T-cell (primary cell): Measurements from ENCODE around the gene ISL2. TPM values are rescaled to one million over a fixed set of nuclear protein-coding genes. Genes with fewer than 3 reads are reported as not detected.
A peak's percentile ranks its signal among the peaks of the same experiment; 100 is the strongest.
"Not testable (repeated sequence)": the region's sequence is repeated elsewhere in the genome, so short reads cannot be mapped to it uniquely, and the experiment has no call there.

Experiments
- ATAC-seq, 4 experiments: fragments of 200-7000 bp in 3 of 4; fragments of 150-1000 bp in 1 of 4; cut with Tn5 transposase; replicated peaks in 1 of 4; 1 replicate in 3 of 4; 2 replicates in 1 of 4; pipeline ENCODE4 v1.10.0; 2021; ENCODE audit warnings: moderate library complexity in 3 of 4, mild to moderate bottlenecking in 2 of 4, moderate number of reproducible peaks in 1 of 4
- CTCF ChIA-PET, 2 donors: fragments of 300-600 bp; sonication (Branson Sonifier 250); formaldehyde crosslinking; loops; one replicate each; lab custom pipeline; 2022; ENCODE audit warnings: antibody characterized with exemption in 2 of 2; lab: Charles Lee
- POLR2A ChIA-PET, 2 donors: fragments of 300-600 bp; sonication (Branson Sonifier 250); formaldehyde crosslinking; loops; one replicate each; lab custom pipeline; 2022; ENCODE audit warnings: antibody characterized with exemption in 2 of 2; lab: Charles Lee
- DNase-seq, 35 experiments: peaks; one replicate each; pipeline versions ENCODE4 v3.0.0 to v3.0.0-alpha.2; 2013 to 2023
- H3K27ac ChIP-seq: one replicate; pipeline ENCODE4 v1.5.1; 2013; ENCODE audit warnings: low read length
- H3K27me3 ChIP-seq, 2 experiments: replicated peaks in 1 of 2; 1 replicate in 1 of 2; 2 replicates in 1 of 2; pipeline versions ENCODE4 v1.6.1 to v1.7.0; 2013; ENCODE audit warnings: low read length in 1 of 2, mixed read lengths in 1 of 2; ENCODE audit not compliant: control insufficient read depth in 2 of 2, insufficient read depth in 2 of 2; ENCODE audit errors: extremely low read depth in 1 of 2
- H3K36me3 ChIP-seq, 2 donors: 1 replicate in 1 of 2; 2 replicates in 1 of 2; pipeline versions ENCODE4 v1.6.1 to v1.7.0; 2013; ENCODE audit warnings: low read length in 1 of 2; ENCODE audit not compliant: control insufficient read depth in 2 of 2, insufficient read depth in 1 of 2; ENCODE audit errors: extremely low read depth in 1 of 2
- H3K4me1 ChIP-seq, 2 experiments: 1 replicate in 1 of 2; 2 replicates in 1 of 2; pipeline versions ENCODE4 v1.6.1 to v1.7.0; 2013; ENCODE audit warnings: low read length in 2 of 2, mixed read lengths in 1 of 2; ENCODE audit not compliant: insufficient read depth in 2 of 2, control insufficient read depth in 1 of 2; ENCODE audit errors: extremely low read depth in 1 of 2
- H3K4me3 ChIP-seq, 2 donors: 1 replicate in 1 of 2; 2 replicates in 1 of 2; pipeline versions ENCODE4 v1.5.1 to v1.7.0; 2013; ENCODE audit warnings: mild to moderate bottlenecking in 2 of 2, low read length in 1 of 2, moderate library complexity in 1 of 2; ENCODE audit not compliant: control insufficient read depth in 1 of 2; ENCODE audit errors: extremely low read depth in 1 of 2
- H3K9me3 ChIP-seq: 2 replicates; pipeline ENCODE4 v1.7.0; 2013
- H3K27ac Mint-ChIP-seq, 2 donors: one replicate each; pipeline ENCODE4 v1.8.0; 2020 to 2021; ENCODE audit warnings: mild to moderate bottlenecking in 2 of 2, mixed read lengths in 2 of 2
- H3K27me3 Mint-ChIP-seq, 2 donors: one replicate each; pipeline ENCODE4 v1.8.0; 2021 to 2022; ENCODE audit warnings: mixed read lengths in 2 of 2
- H3K36me3 Mint-ChIP-seq: one replicate; pipeline ENCODE4 v1.8.0; 2021; ENCODE audit warnings: mixed read lengths
- H3K4me1 Mint-ChIP-seq, 3 donors: one replicate each; pipeline ENCODE4 v1.8.0; 2020 to 2022; ENCODE audit warnings: mixed read lengths in 3 of 3, mild to moderate bottlenecking in 1 of 3
- H3K4me3 Mint-ChIP-seq, 3 donors: one replicate each; pipeline ENCODE4 v1.8.0; 2020 to 2022; ENCODE audit warnings: mild to moderate bottlenecking in 3 of 3, mixed read lengths in 3 of 3, moderate library complexity in 3 of 3
- H3K9me3 Mint-ChIP-seq, 3 donors: one replicate each; pipeline ENCODE4 v1.8.0; 2020 to 2022; ENCODE audit warnings: mixed read lengths in 3 of 3
- WGBS: methylation state at CpG from one replicate; pipeline ENCODE4 v1.1.5; 2013; ENCODE audit warnings: missing lambda C conversion rate; ENCODE audit not compliant: insufficient coverage; 5-methylcytosine and 5-hydroxymethylcytosine counted together
- total RNA-seq, 35 experiments: library from RNA in 6 of 35; stranded (reverse) in 6 of 35; fragments of 120-200 nt in 1 of 35; gene quantifications; one replicate each; pipeline versions ENCODE4 v1.2.1 to v1.2.4 and lab custom pipeline; 2013 to 2026

Gene ISL2
- under 1 TPM in 3 of 5 donors, not detected in 2; 0.23 to 0.44 (median 0.26) TPM for total RNA-seq
- not detected for total RNA-seq (2013)
- 0 to 0.49 (median 0.07) reads per million in 29 experiments for total RNA-seq (lab: John Stamatoyannopoulos, UW)

GRCh38 chr15:76336254-76337058, at the start of gene ISL2:
TSS of gene ISL2 (plus strand) at chr15:76336773. CDS start at chr15:76336884, 111 bp downstream.
- Mint-ChIP-seq H3K36me3 (no peaks in the 10 kb centered on the region), H3K4me1 (peaks cover 49 to 56% (median 52%) of the 10 kb centered on the region in 3 donors), H3K27me3 (peaks cover 63 to 83% of the 10 kb centered on the region in 2 donors), H3K4me3 (peak within 1 kb of the TSS; percentile 62 to 70 (median 67)), H3K27ac (peak within 1 kb of the TSS in 1 of 2 donors; percentile 83), H3K9me3 (no peaks in the 10 kb centered on the region)
- no peak within 1 kb of the TSS for H3K27ac ChIP-seq
- ChIA-PET POLR2A (interaction anchor here (0.6 kb wide), 2 partner anchors 70 to 1984 kb away, joined by 4 to 8 read pairs; no protein-coding TSS in a partner anchor), CTCF (interaction anchor here in 1 of 2 donors (0.6 kb wide), 1 partner anchor 45 kb away, joined by 3 read pairs; no protein-coding TSS in a partner anchor)
- peaks cover 37 to 65% of the 10 kb centered on the region in 2 experiments for H3K4me1 ChIP-seq
- no peaks in the 10 kb centered on the region for H3K36me3 ChIP-seq
- WGBS: 5% methylated on average over 18 of the region's 40 CpGs
- ATAC-seq (no peak), DNase-seq (peak in 5 of 35 experiments; percentile 21 to 69 (median 38))
- H3K27me3 ChIP-seq: peaks cover 24 to 90% of the 10 kb centered on the region in 2 experiments
- H3K4me3 ChIP-seq: peak within 1 kb of the TSS; percentile 41 to 71
- no peaks in the 10 kb centered on the region for H3K9me3 ChIP-seq

GRCh38 chr15:76289582-76289981, 47.0 kb upstream of the ISL2 start:
- no peak overlapping the region for H3K4me3 ChIP-seq
- H3K27ac ChIP-seq: no peak overlapping the region
- 100% methylated on average over 2 of the region's 3 CpGs for WGBS
- no peaks in the 10 kb centered on the region for H3K9me3 ChIP-seq
- no peaks in the 10 kb centered on the region for H3K27me3 Mint-ChIP-seq
- peaks cover 0 to 5% of the 10 kb centered on the region in 2 experiments for H3K4me1 ChIP-seq
- no peak for ATAC-seq
- H3K27ac Mint-ChIP-seq: peak overlapping the region in 1 of 2 donors; percentile 69
- ChIA-PET CTCF (no interaction called here), POLR2A (no interaction called here)
- H3K4me1 Mint-ChIP-seq: peaks cover 28 to 39% (median 30%) of the 10 kb centered on the region in 3 donors
- peaks cover 0 to 7% of the 10 kb centered on the region in 2 donors for H3K36me3 ChIP-seq
- no peak overlapping the region for H3K4me3 Mint-ChIP-seq
- no peaks in the 10 kb centered on the region for H3K9me3 Mint-ChIP-seq
- peaks cover 19% of the 10 kb centered on the region for H3K36me3 Mint-ChIP-seq
- no peaks in the 10 kb centered on the region for H3K27me3 ChIP-seq
- no peak for DNase-seq

GRCh38 chr15:76293361-76293760, 43.2 kb upstream of the ISL2 start:
- no CpG with 5 or more reads among the region's 1 CpG for WGBS
- H3K27ac ChIP-seq: no peak overlapping the region
- no peaks in the 10 kb centered on the region for H3K9me3 ChIP-seq
- H3K4me3 ChIP-seq: no peak overlapping the region
- H3K4me1 Mint-ChIP-seq: peaks cover 24 to 35% (median 28%) of the 10 kb centered on the region in 3 donors
- peak overlapping the region; percentile 15 to 26 for H3K27ac Mint-ChIP-seq
- peaks cover 0 to 2% of the 10 kb centered on the region in 2 experiments for H3K4me1 ChIP-seq
- H3K4me3 Mint-ChIP-seq: no peak overlapping the region
- H3K27me3 Mint-ChIP-seq: no peaks in the 10 kb centered on the region
- no peaks in the 10 kb centered on the region for H3K9me3 Mint-ChIP-seq
- POLR2A ChIA-PET: no interaction called here
- no peak for DNase-seq
- peaks cover 16% of the 10 kb centered on the region for H3K36me3 Mint-ChIP-seq
- no peaks in the 10 kb centered on the region for H3K27me3 ChIP-seq
- no peak for ATAC-seq
- H3K36me3 ChIP-seq: peaks cover 0 to 4% of the 10 kb centered on the region in 2 donors
- CTCF ChIA-PET: interaction anchor here (0.6 to 1.3 kb wide), 2 partner anchors 12 to 1609 kb away, joined by 3 to 4 read pairs; no protein-coding TSS in a partner anchor

DNA sequence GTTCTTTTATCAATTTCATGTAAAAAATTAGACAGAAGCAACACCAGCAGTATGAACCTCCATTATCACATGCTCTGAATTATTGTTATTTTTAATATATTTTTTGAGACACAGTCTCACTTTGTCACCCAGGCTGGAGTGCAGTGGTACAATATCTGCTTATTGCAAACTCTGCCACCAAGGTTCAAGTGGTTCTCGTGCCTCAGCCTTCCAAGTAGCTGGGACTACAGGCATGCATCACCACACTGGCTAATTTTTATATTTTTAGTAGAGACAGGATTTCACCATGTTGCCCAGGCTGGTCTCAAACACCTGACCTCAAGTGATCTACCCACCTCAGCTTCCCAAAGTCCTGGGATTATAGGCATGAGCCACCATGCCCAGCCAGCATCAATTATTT, 42.1 kb upstream of the ISL2 start:
- WGBS: 100% methylated on average over 1 of the region's 1 CpG
- H3K27me3 ChIP-seq, DNase-seq, ATAC-seq, H3K9me3 Mint-ChIP-seq, H3K27ac ChIP-seq, H3K27me3 Mint-ChIP-seq, H3K4me1 ChIP-seq, H3K4me3 ChIP-seq, H3K4me3 Mint-ChIP-seq, POLR2A ChIA-PET, H3K36me3 ChIP-seq, H3K9me3 ChIP-seq: not testable (repeated sequence)
- H3K36me3 Mint-ChIP-seq: peaks cover 16% of the 10 kb centered on the region
- H3K4me1 Mint-ChIP-seq: peaks cover 24 to 34% (median 28%) of the 10 kb centered on the region in 3 donors
- CTCF ChIA-PET: interaction anchor here in 1 of 2 donors (1.3 kb wide), 1 partner anchor 13 kb away, joined by 4 read pairs; no protein-coding TSS in a partner anchor
- peak overlapping the region in 1 of 2 donors; percentile 52 for H3K27ac Mint-ChIP-seq

GRCh38 chr15:76296849-76297248, 39.7 kb upstream of the ISL2 start:
- no peak overlapping the region for H3K4me3 Mint-ChIP-seq
- peaks cover 7% of the 10 kb centered on the region for H3K36me3 Mint-ChIP-seq
- Histone ChIP-seq H3K36me3 (peaks cover 0 to 1% of the 10 kb centered on the region in 2 donors), H3K4me1 (peaks cover 0 to 9% of the 10 kb centered on the region in 2 experiments), H3K4me3 (no peak overlapping the region), H3K9me3 (no peaks in the 10 kb centered on the region), H3K27me3 (no peaks in the 10 kb centered on the region), H3K27ac (no peak overlapping the region)
- H3K4me1 Mint-ChIP-seq: peaks cover 27 to 35% (median 28%) of the 10 kb centered on the region in 3 donors
- no peak overlapping the region for H3K27ac Mint-ChIP-seq
- no peaks in the 10 kb centered on the region for H3K9me3 Mint-ChIP-seq
- DNase-seq (no peak), ATAC-seq (no peak)
- ChIA-PET POLR2A (no interaction called here), CTCF (no interaction called here)
- 100% methylated on average over 1 of the region's 1 CpG for WGBS
- no peaks in the 10 kb centered on the region for H3K27me3 Mint-ChIP-seq

DNA sequence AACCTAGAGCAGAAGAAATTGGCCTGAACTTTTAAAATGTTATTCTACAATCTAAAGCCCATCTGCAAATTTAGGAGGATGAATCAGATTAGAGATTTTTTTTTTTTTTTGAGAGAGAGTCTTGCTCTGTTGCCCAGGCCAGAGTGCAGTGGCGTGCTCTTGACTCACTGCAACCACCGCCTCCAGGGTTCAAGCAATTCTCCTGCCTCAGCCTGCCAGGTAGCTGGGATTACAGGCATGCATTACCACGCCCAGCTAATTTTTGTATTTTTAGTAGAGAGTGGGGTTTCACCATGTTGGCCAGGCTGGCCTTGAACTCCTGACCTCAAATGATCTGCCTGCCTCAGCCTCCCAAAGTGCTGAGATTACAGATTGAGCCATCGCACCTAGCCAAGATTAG, 38.6 kb upstream of the ISL2 start:
- not testable (repeated sequence) for H3K27me3 Mint-ChIP-seq

More for the DNA sequence above, 38.6 kb upstream of the ISL2 start:
- H3K27ac Mint-ChIP-seq, H3K36me3 ChIP-seq, H3K36me3 Mint-ChIP-seq, H3K4me1 ChIP-seq, H3K9me3 ChIP-seq, H3K27me3 ChIP-seq, CTCF ChIA-PET, DNase-seq, ATAC-seq, H3K9me3 Mint-ChIP-seq, POLR2A ChIA-PET, H3K4me3 ChIP-seq, H3K27ac ChIP-seq, H3K4me3 Mint-ChIP-seq: not testable (repeated sequence)
- 100% methylated on average over 3 of the region's 4 CpGs for WGBS
- peaks cover 28 to 41% (median 34%) of the 10 kb centered on the region in 3 donors for H3K4me1 Mint-ChIP-seq
